ENCODE results near the gene PMAIP1. TPM values are rescaled to one million over a fixed set of nuclear protein-coding genes. Genes with fewer than 3 reads are reported as not detected.
A peak's percentile ranks its signal among the peaks of the same experiment; 100 is the strongest.

PMAIP1 gene
- total and polyA plus RNA-seq, 9 of the 15 experiments (the other 6 are each of a cell fraction or from before 2014, with no cell fraction given) = 8.0 to 22.9 (median 14.9) TPM

DNA sequence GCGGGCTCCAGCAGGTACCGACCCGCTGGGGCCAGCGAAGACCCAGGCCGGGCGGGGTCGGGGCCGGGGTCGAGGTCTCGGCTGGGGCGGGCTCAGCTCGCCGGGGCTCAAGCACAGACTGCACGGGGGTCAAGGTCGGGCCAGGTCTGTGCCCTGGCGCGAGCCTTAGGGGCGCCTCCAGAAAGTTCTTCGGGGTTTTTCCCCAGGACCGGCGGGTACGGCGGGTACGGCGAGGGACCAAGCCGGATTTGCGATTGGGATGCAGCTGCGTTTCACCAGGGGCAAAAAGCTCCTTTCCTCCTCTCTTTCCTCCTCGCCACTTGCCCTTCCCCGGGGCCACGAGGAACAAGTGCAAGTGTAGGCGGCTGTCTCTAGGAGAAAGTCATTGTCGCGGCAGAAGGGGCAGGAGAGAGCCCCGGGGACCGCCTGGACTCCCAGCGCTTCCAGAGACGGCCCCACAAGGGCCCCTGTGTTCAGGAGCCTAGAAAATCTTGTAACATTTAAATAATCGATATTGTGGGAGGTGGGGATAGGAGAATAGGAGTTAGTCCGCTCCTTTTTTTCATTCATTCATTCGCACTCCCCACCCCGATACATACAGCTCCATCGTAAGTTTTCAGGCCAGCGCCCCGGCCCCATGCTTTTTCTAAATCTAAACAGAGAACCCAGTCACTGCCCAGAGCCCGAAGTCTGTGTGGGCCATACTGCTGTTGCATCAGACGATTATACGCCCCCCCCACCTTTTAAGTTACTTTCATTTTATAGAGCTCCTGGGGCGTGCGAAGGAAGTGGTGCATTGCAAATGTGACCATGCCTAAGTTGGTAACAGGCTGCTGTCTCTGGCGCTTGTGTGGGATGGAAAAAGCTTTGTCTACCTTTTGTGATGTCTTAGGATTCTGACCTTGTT is 679 bp downstream of the PMAIP1 start (continued):
- TF ChIP-seq JUND (IDR thresholded peaks at IDR 0.05; ENCODE audit: borderline replicate concordance, low read depth, low read length) (no peak), JUND (tag; IDR thresholded peaks at IDR 0.05; ENCODE audit: borderline replicate concordance, low read depth, low read length) (0 out of 3 replicates have a peak, but pooled peaks have one; percentile 15), ZBTB7A (IDR thresholded peaks at IDR 0.05; ENCODE audit: borderline replicate concordance, control insufficient read depth, low read depth, low read length) (no peak), RBFOX2 (IDR thresholded peaks at IDR 0.05; ENCODE audit: low read depth, low read length) (peak; percentile 85), NR2C1 (IDR thresholded peaks at IDR 0.05) (no peak), NR2C1 (tag; IDR thresholded peaks at IDR 0.05) (no peak), TAF1 (IDR thresholded peaks at IDR 0.05; ENCODE audit: control insufficient read depth, extremely low read depth, insufficient read depth, low read length, severe bottlenecking) (peak; percentile 23), NR4A1 (CRISPR knock-in tag; IDR thresholded peaks at IDR 0.05) (no peak), NR4A1 (tag; IDR thresholded peaks at IDR 0.05) (no peak), RBM22 (IDR thresholded peaks at IDR 0.05; ENCODE audit: low read depth, low read length, poor library complexity, severe bottlenecking) (peak; percentile 16), ZC3H4 (CRISPR knock-in tag; IDR thresholded peaks at IDR 0.05; ENCODE audit: borderline replicate concordance) (peak; percentile 92), TGIF2 (CRISPR knock-in tag; IDR thresholded peaks at IDR 0.05) (peak; percentile 25; the same call in 1 of the 2 replicates), EP300 (IDR thresholded peaks at IDR 0.05; ENCODE audit: low read length) (no peak), ZNF282 (CRISPR knock-in tag; IDR thresholded peaks at IDR 0.05) (no peak), POLR2G (IDR thresholded peaks at IDR 0.05; ENCODE audit: low read depth, low read length) (peak; percentile 70; the same call in 1 of the 2 replicates), RBBP5 (IDR thresholded peaks at IDR 0.05; ENCODE audit: borderline replicate concordance, insufficient read depth, low read length, poor library complexity, severe bottlenecking) (peak; percentile 32), YY1 (IDR thresholded peaks at IDR 0.05; ENCODE audit: borderline replicate concordance in 1 of 3, control insufficient read depth in 1 of 3, extremely low read depth in 1 of 3, insufficient read depth in 3 of 3, insufficient read length in 1 of 3, insufficient replicate concordance in 2 of 3, low read depth in 1 of 3, low read length in 2 of 3) (peak in 1 of 3 experiments; percentile 20), NFRKB (IDR thresholded peaks at IDR 0.05; ENCODE audit: low read depth) (peak; percentile 52; the same call in 1 of the 2 replicates), HDAC1 (IDR thresholded peaks at IDR 0.05) (0 out of 4 replicates have a peak, but pooled peaks of 1 of the 2 experiments have one; percentile 1), SREBF2 (CRISPR knock-in tag; IDR thresholded peaks at IDR 0.05) (no peak), PHTF2 (CRISPR knock-in tag; IDR thresholded peaks at IDR 0.05) (no peak), STAT5B (CRISPR knock-in tag; IDR thresholded peaks at IDR 0.05) (no peak), POLR2AphosphoS5 (IDR thresholded peaks at IDR 0.05; ENCODE audit: control insufficient read depth, insufficient read depth, low read depth, low read length) (no peak), ZFPM2 (CRISPR knock-in tag; IDR thresholded peaks at IDR 0.05) (no peak)
- TF ChIP-seq, protein P1, sequence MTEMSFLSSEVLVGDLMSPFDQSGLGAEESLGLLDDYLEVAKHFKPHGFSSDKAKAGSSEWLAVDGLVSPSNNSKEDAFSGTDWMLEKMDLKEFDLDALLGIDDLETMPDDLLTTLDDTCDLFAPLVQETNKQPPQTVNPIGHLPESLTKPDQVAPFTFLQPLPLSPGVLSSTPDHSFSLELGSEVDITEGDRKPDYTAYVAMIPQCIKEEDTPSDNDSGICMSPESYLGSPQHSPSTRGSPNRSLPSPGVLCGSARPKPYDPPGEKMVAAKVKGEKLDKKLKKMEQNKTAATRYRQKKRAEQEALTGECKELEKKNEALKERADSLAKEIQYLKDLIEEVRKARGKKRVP (CRISPR knock-in tag; IDR thresholded peaks at IDR 0.05) = peak; percentile 83; the same call in 1 of the 2 replicates
